HepG2 (cell line): Measurements from ENCODE around the gene FCGR1A. TPM values are rescaled to one million over a fixed set of nuclear protein-coding genes. Genes with fewer than 3 reads are reported as not detected.
"Not testable (repeated sequence)": the region's sequence is repeated elsewhere in the genome, so short reads cannot be mapped to it uniquely, and the experiment has no call there.

Experiments used
- ATAC-seq: fragments of 200-7000 bp; cut with Tn5 transposase; 3 replicates; pipeline ENCODE4 v1.9.1; 2020; ENCODE audit warnings: mild to moderate bottlenecking, moderate library complexity
- BruUV-seq: library from RNA; stranded (reverse); fragments of 400-500 nt; replicated peaks from 2 replicates; lab custom pipeline; 2021; lab: Mats Ljungman, UMichigan
- CTCF ChIA-PET: fragments of 300-600 bp; formaldehyde crosslinking; extraction: SDS; loops from one replicate; lab custom pipeline; 2021; ENCODE audit warnings: low total read pairs, inconsistent platforms, low intra/inter-chr PET ratio; lab: Yijun Ruan, JAX
- POLR2A ChIA-PET: fragments of 350-600 bp; sonication (Branson Sonifier 250); formaldehyde crosslinking; loops from one replicate; lab custom pipeline; 2020; ENCODE audit warnings: antibody characterized with exemption, inconsistent platforms; lab: Yijun Ruan, JAX
- DNase-seq: peaks from one replicate; pipeline ENCODE4 v3.0.0-alpha.2; 2015; ENCODE audit warnings: low spot score
- FAIRE-seq: peaks from 3 replicates; lab custom pipeline; 2011; peaks lifted over from hg19 to GRCh38; lab: Jason Lieb, UNC
- H2AFZ ChIP-seq: one replicate; pipeline ENCODE4 v1.6.1; 2011; ENCODE audit warnings: low read length, inconsistent platforms
- H3K27ac ChIP-seq: fragments of 300-600 bp; 3 replicates; pipeline ENCODE4 v1.8.0; 2011; ENCODE audit warnings: mixed run types, mild to moderate bottlenecking, mixed read lengths, low read length, inconsistent platforms; ENCODE audit not compliant: insufficient read depth; ENCODE audit errors: extremely low read length
- H3K27me3 ChIP-seq, 2 experiments: fragments of 200-600 bp in 1 of 2; 2 replicates in 1 of 2; 3 replicates in 1 of 2; pipeline versions ENCODE4 v1.6.0 to v1.8.0; 2011; ENCODE audit warnings: low read length in 2 of 2, mild to moderate bottlenecking in 2 of 2, moderate library complexity in 2 of 2, inconsistent platforms in 1 of 2; ENCODE audit not compliant: insufficient read depth in 2 of 2, control insufficient read depth in 1 of 2
- H3K36me3 ChIP-seq, 2 experiments: fragments of 200-600 bp in 1 of 2; replicated peaks in 1 of 2; 2 replicates in 1 of 2; 3 replicates in 1 of 2; pipeline versions ENCODE4 v1.5.1 to v1.8.0; 2011; ENCODE audit warnings: low read length in 2 of 2, inconsistent platforms in 1 of 2; ENCODE audit not compliant: insufficient read depth in 2 of 2, control insufficient read depth in 1 of 2
- H3K4me1 ChIP-seq: 2 replicates; pipeline ENCODE4 v1.5.1; 2012; ENCODE audit warnings: low read length, inconsistent platforms; ENCODE audit not compliant: insufficient read depth
- H3K4me2 ChIP-seq: 2 replicates; pipeline ENCODE4 v1.6.0; 2011; ENCODE audit warnings: low read depth, low read length, inconsistent platforms
- H3K4me3 ChIP-seq, 3 experiments: fragments of 200-600 bp in 1 of 3; sonication (generic), shearing (Covaris generic) in 1 of 3; replicated peaks in 1 of 3; 2 replicates each; pipeline ENCODE4 v1.5.1; 2011 to 2016; ENCODE audit warnings: low read length in 3 of 3, inconsistent platforms in 2 of 3, low read depth in 2 of 3, mild to moderate bottlenecking in 2 of 3, control low read depth in 1 of 3, mixed read lengths in 1 of 3; ENCODE audit not compliant: insufficient read depth in 1 of 3
- H3K79me2 ChIP-seq: one replicate; pipeline ENCODE4 v1.6.1; 2011; ENCODE audit warnings: low read length, inconsistent platforms; ENCODE audit not compliant: insufficient read depth
- H3K9ac ChIP-seq: 2 replicates; pipeline ENCODE4 v1.6.0; 2011; ENCODE audit warnings: mild to moderate bottlenecking, low read depth, low read length, inconsistent platforms; ENCODE audit not compliant: insufficient read depth
- H3K9me3 ChIP-seq: 2 replicates; pipeline ENCODE4 v1.5.1; 2012; ENCODE audit warnings: mild to moderate bottlenecking, low read length
- H4K20me1 ChIP-seq: 2 replicates; pipeline ENCODE4 v1.6.0; 2011; ENCODE audit warnings: inconsistent platforms, mild to moderate bottlenecking, low read length, moderate library complexity; ENCODE audit not compliant: insufficient read depth
- CTCF ChIP-seq: sonication (generic); formaldehyde crosslinking; IDR thresholded peaks from 2 replicates; pipeline ENCODE4 v1.5.0; 2020; ENCODE audit warnings: mild to moderate bottlenecking, missing genetic modification reagents, moderate library complexity
- GABPB1 ChIP-seq: IDR thresholded peaks from 2 replicates; pipeline ENCODE4 v1.6.1; 2016; ENCODE audit warnings: mild to moderate bottlenecking, missing genetic modification reagents, moderate library complexity, missing compliant biosample characterization
- HMGXB4 ChIP-seq, 2 experiments: sonication (generic) in 1 of 2; formaldehyde crosslinking in 1 of 2; IDR thresholded peaks; 2 replicates each; pipeline versions ENCODE4 v1.4.0 to v1.6.1; 2018 to 2020; ENCODE audit warnings: missing genetic modification reagents in 2 of 2, borderline replicate concordance in 1 of 2, low read depth in 1 of 2, mild to moderate bottlenecking in 1 of 2, missing biosample characterization in 1 of 2
- PATZ1 ChIP-seq: sonication (generic); formaldehyde crosslinking; IDR thresholded peaks from 2 replicates; pipeline ENCODE4 v1.4.0; 2020; ENCODE audit warnings: missing genetic modification reagents
- STAG1 ChIP-seq: sonication (generic); formaldehyde crosslinking; IDR thresholded peaks from 2 replicates; pipeline ENCODE4 v1.4.0; 2020; ENCODE audit warnings: missing genetic modification reagents
- ZBTB14 ChIP-seq: sonication (generic); formaldehyde crosslinking; IDR thresholded peaks from 2 replicates; pipeline ENCODE4 v1.4.0; 2020; ENCODE audit warnings: missing genetic modification reagents
- ZFY ChIP-seq: sonication (generic); formaldehyde crosslinking; IDR thresholded peaks from 2 replicates; pipeline ENCODE4 v1.4.0; 2020; ENCODE audit warnings: missing genetic modification reagents
- ZNF574 ChIP-seq: sonication (generic); formaldehyde crosslinking; IDR thresholded peaks from 2 replicates; pipeline ENCODE4 v1.4.0; 2020; ENCODE audit warnings: missing genetic modification reagents
- WGBS: methylation state at CpG from one replicate; pipeline ENCODE4 v1.1.6; 2017; ENCODE audit warnings: low lambda C conversion rate; 5-methylcytosine and 5-hydroxymethylcytosine counted together
- in situ Hi-C: cut with HindIII; loops from 2 replicates; pipeline ENCODE4 v1.10.0; 2017; ENCODE audit warnings: low pct_unique_long_range_greater_than_20kb; ENCODE audit not compliant: extremely low pct_ligation_motif_present
- intact Hi-C: fragments of 100-400 bp; cut with micrococcal nuclease; formaldehyde crosslinking; loops from one replicate; pipeline ENCODE4 v1.10.0; 2022; ENCODE audit not compliant: unreplicated experiment
- polyA plus RNA-seq, 8 experiments: library from polyadenylated mRNA; depleted of rRNA in 3 of 8; stranded (reverse) in 7 of 8; unstranded in 1 of 8; fragments of >200 nt; fragmentation: Illumina TruSeq in 4 of 8; extraction: Trizol in 4 of 8; gene quantifications; 2 replicates each; pipeline versions ENCODE4 v1.2.1 to v1.2.3, GENCODE V29; 2011 to 2016; ENCODE audit warnings: low read depth in 4 of 8, missing spikeins in 1 of 8, mixed read lengths in 1 of 8; ENCODE audit not compliant: insufficient read depth in 1 of 8
- total RNA-seq, 5 experiments: library from RNA; depleted of rRNA; stranded (reverse); fragments of >200 nt; fragmentation: Illumina TruSeq; extraction: Trizol; gene quantifications; 2 replicates each; pipeline ENCODE4 v1.2.3, GENCODE V29; 2016; ENCODE audit warnings: low read depth in 1 of 5

The FCGR1A gene
- total and polyA plus RNA-seq, 2 of the 13 experiments (the other 11 are each of a cell fraction or from before 2014, with no cell fraction given): not detected

GRCh38 chr1:149792502-149792901 is 10.0 kb downstream of the FCGR1A start:
- FAIRE-seq: not testable (repeated sequence)
- TF ChIP-seq HMGXB4 (CRISPR knock-in tag; IDR thresholded peaks at IDR 0.05; ENCODE audit: borderline replicate concordance in 1 of 2, low read depth in 1 of 2) (peak; percentile 40 to 49; a peak in 1 of 4 replicates), CTCF (CRISPR knock-in tag) (peak; percentile 29), ZBTB14 (peak; percentile 35; the same call in 1 of the 2 replicates), ZFY (peak; percentile 63; the same call in 1 of the 2 replicates), GABPB1 (CRISPR knock-in tag) (peak; percentile 15; the same call in 1 of the 2 replicates), STAG1 (CRISPR knock-in tag) (peak; percentile 56), ZNF574 (CRISPR knock-in tag) (0 out of 2 replicates have a peak, but pooled peaks have one; percentile 35), PATZ1 (CRISPR knock-in tag) (0 out of 2 replicates have a peak, but pooled peaks have one; percentile 19)

More at GRCh38 chr1:149792502-149792901, 10.0 kb downstream of the FCGR1A start:
- Histone ChIP-seq H3K4me3 (peak overlapping the region in 2 of 3 experiments; percentile 60 to 62; a peak in 3 of 6 replicates), H3K9ac (0 out of 2 replicates have a peak overlapping the region, but pooled peaks have one; percentile 8), H3K4me2 (peak overlapping the region; percentile 45; the same call in 1 of the 2 replicates)
- H3K27ac ChIP-seq, in situ Hi-C loops, H3K36me3 ChIP-seq, POLR2A ChIA-PET, H2AFZ ChIP-seq, H3K27me3 ChIP-seq, intact Hi-C loops, CTCF ChIA-PET, H4K20me1 ChIP-seq, BruUV-seq, DNase-seq, H3K4me1 ChIP-seq, H3K79me2 ChIP-seq, H3K9me3 ChIP-seq: not testable (repeated sequence)
- WGBS: no CpG with 5 or more reads among the region's 36 CpGs
- ATAC-seq: peak; percentile 88
